H1 (cell line): Measurements from ENCODE around the gene CTSL. TPM values are rescaled to one million over a fixed set of nuclear protein-coding genes. Genes with fewer than 3 reads are reported as not detected.

Experiments used
- CTCF ChIA-PET: fragments of 300-600 bp; sonication (Branson Sonifier 250); formaldehyde crosslinking; loops from one replicate; lab custom pipeline; 2021; ENCODE audit not compliant: partially characterized antibody; lab: Charles Lee
- POLR2A ChIA-PET: fragments of 300-600 bp; sonication (Branson Sonifier 250); formaldehyde crosslinking; loops from one replicate; lab custom pipeline; 2021; ENCODE audit warnings: inconsistent platforms; ENCODE audit not compliant: partially characterized antibody; lab: Charles Lee
- DNase-seq, 2 experiments: peaks; one replicate each; pipeline versions ENCODE4 v3.0.0 to v3.0.0-alpha.2; 2010 to 2022; ENCODE audit warnings: low spot score in 2 of 2, low read depth in 1 of 2, mixed read lengths in 1 of 2
- FAIRE-seq: peaks from 2 replicates; lab custom pipeline; 2011; peaks lifted over from hg19 to GRCh38; lab: Jason Lieb, UNC
- H2AFZ ChIP-seq: 2 replicates; pipeline ENCODE4 v1.8.1; 2012; ENCODE audit warnings: low read length, inconsistent platforms
- H2AK5ac ChIP-seq: 2 replicates; pipeline ENCODE4 v1.6.1; 2013; ENCODE audit warnings: low read depth, low read length
- H2BK120ac ChIP-seq: replicated peaks from 2 replicates; pipeline ENCODE3; 2013; ENCODE audit warnings: low read depth, low read length, inconsistent platforms
- H2BK12ac ChIP-seq: 2 replicates; pipeline ENCODE4 v1.6.1; 2013; ENCODE audit warnings: low read depth, low read length
- H2BK15ac ChIP-seq: 2 replicates; pipeline ENCODE4 v1.6.1; 2013; ENCODE audit warnings: low read length
- H2BK20ac ChIP-seq: 2 replicates; pipeline ENCODE4 v1.6.1; 2013; ENCODE audit warnings: low read length
- H2BK5ac ChIP-seq: 2 replicates; pipeline ENCODE4 v1.6.1; 2013; ENCODE audit warnings: low read depth, low read length
- H3K14ac ChIP-seq: 2 replicates; pipeline ENCODE4 v1.6.1; 2013; ENCODE audit warnings: inconsistent platforms; ENCODE audit not compliant: insufficient read length
- H3K18ac ChIP-seq: 2 replicates; pipeline ENCODE4 v1.6.1; 2013; ENCODE audit warnings: low read length; ENCODE audit errors: extremely low read depth
- H3K23ac ChIP-seq: 2 replicates; pipeline ENCODE4 v1.6.1; 2013; ENCODE audit warnings: inconsistent platforms; ENCODE audit not compliant: insufficient read length
- H3K23me2 ChIP-seq: 2 replicates; pipeline ENCODE4 v1.6.1; 2013; ENCODE audit warnings: low read depth, low read length
- H3K27ac ChIP-seq: 2 replicates; pipeline ENCODE4 v1.6.1; 2011; ENCODE audit warnings: low read depth, low read length, inconsistent platforms
- H3K27me3 ChIP-seq, 4 experiments: replicated peaks in 1 of 4; 1 replicate in 1 of 4; 2 replicates in 3 of 4; pipeline versions ENCODE4 v1.6.1 to v1.8.1; 2011 to 2013; ENCODE audit warnings: low read length in 3 of 4, mild to moderate bottlenecking in 3 of 4, inconsistent platforms in 2 of 4, mixed read lengths in 2 of 4, moderate library complexity in 1 of 4; ENCODE audit not compliant: control insufficient read depth in 3 of 4, insufficient read depth in 3 of 4; ENCODE audit errors: extremely low read depth in 1 of 4
- H3K36me3 ChIP-seq, 4 experiments: 2 replicates each; pipeline versions ENCODE4 v1.6.1 to v1.8.1; 2011 to 2013; ENCODE audit warnings: mild to moderate bottlenecking in 4 of 4, low read length in 3 of 4, moderate library complexity in 2 of 4, control low read depth in 1 of 4, inconsistent platforms in 1 of 4; ENCODE audit not compliant: insufficient read depth in 4 of 4, control insufficient read depth in 2 of 4
- H3K4ac ChIP-seq: replicated peaks from 2 replicates; pipeline ENCODE3; 2013; ENCODE audit warnings: low read length, low read depth, mixed read lengths, inconsistent platforms; ENCODE audit not compliant: insufficient read length
- H3K4me1 ChIP-seq, 4 experiments: replicated peaks in 1 of 4; 1 replicate in 1 of 4; 2 replicates in 3 of 4; pipeline versions ENCODE4 v1.6.1 to v1.8.1; 2011 to 2013; ENCODE audit warnings: low read length in 3 of 4, inconsistent platforms in 2 of 4, mixed read lengths in 1 of 4; ENCODE audit not compliant: insufficient read depth in 4 of 4, control insufficient read depth in 3 of 4
- H3K4me2 ChIP-seq, 2 experiments: 2 replicates each; pipeline versions ENCODE4 v1.6.1 to v1.8.1; 2011 to 2013; ENCODE audit warnings: low read depth in 2 of 2, low read length in 2 of 2, control low read depth in 1 of 2, inconsistent platforms in 1 of 2, mild to moderate bottlenecking in 1 of 2; ENCODE audit not compliant: insufficient read depth in 1 of 2
- H3K4me3 ChIP-seq, 4 experiments: fragments of 200-600, 300-600 bp in 1 of 4; sonication (generic), shearing (Covaris generic), sonication (Bioruptor Twin) in 1 of 4; 2 replicates each; pipeline versions ENCODE4 v1.5.1 to v1.8.1; 2011 to 2016; ENCODE audit warnings: low read length in 4 of 4, low read depth in 3 of 4, control low read depth in 2 of 4, inconsistent platforms in 2 of 4, mild to moderate bottlenecking in 2 of 4, mixed read lengths in 1 of 4, moderate library complexity in 1 of 4; ENCODE audit not compliant: insufficient read depth in 2 of 4; ENCODE audit errors: extremely low read depth in 1 of 4
- H3K56ac ChIP-seq: replicated peaks from 2 replicates; pipeline ENCODE3; 2013; ENCODE audit warnings: low read depth, mild to moderate bottlenecking, mixed read lengths, low read length, inconsistent platforms; ENCODE audit not compliant: insufficient read length
- H3K79me1 ChIP-seq: 2 replicates; pipeline ENCODE4 v1.6.1; 2013; ENCODE audit warnings: low read depth, low read length, control low read depth
- H3K79me2 ChIP-seq, 2 experiments: 2 replicates each; pipeline versions ENCODE4 v1.6.1 to v1.8.1; 2012 to 2013; ENCODE audit warnings: low read length in 2 of 2, mild to moderate bottlenecking in 2 of 2, inconsistent platforms in 1 of 2; ENCODE audit not compliant: insufficient read depth in 2 of 2, control insufficient read depth in 1 of 2
- H3K9ac ChIP-seq, 4 experiments: replicated peaks in 1 of 4; 1 replicate in 1 of 4; 2 replicates in 3 of 4; pipeline versions ENCODE4 v1.6.1 to v1.8.1; 2011 to 2013; ENCODE audit warnings: low read depth in 3 of 4, low read length in 3 of 4, control low read depth in 2 of 4, mild to moderate bottlenecking in 2 of 4, moderate library complexity in 2 of 4, inconsistent platforms in 1 of 4; ENCODE audit errors: extremely low read depth in 1 of 4
- H3K9me3 ChIP-seq, 2 experiments: 2 replicates each; pipeline versions ENCODE4 v1.6.1 to v1.8.1; 2012 to 2013; ENCODE audit warnings: mild to moderate bottlenecking in 2 of 2, moderate library complexity in 2 of 2, control low read depth in 1 of 2, inconsistent platforms in 1 of 2, low read depth in 1 of 2, low read length in 1 of 2, mixed read lengths in 1 of 2; ENCODE audit not compliant: insufficient read depth in 2 of 2
- H4K20me1 ChIP-seq, 2 experiments: replicated peaks in 1 of 2; 2 replicates each; pipeline versions ENCODE3 to v1.8.1; 2011 to 2013; ENCODE audit warnings: inconsistent platforms in 2 of 2, low read length in 2 of 2, mild to moderate bottlenecking in 1 of 2; ENCODE audit not compliant: insufficient read depth in 2 of 2, control insufficient read depth in 1 of 2
- H4K5ac ChIP-seq: 2 replicates; pipeline ENCODE4 v1.6.1; 2013; ENCODE audit warnings: low read length, low read depth, mixed read lengths, inconsistent platforms; ENCODE audit not compliant: insufficient read length
- H4K8ac ChIP-seq: 2 replicates; pipeline ENCODE4 v1.8.0; 2013; ENCODE audit warnings: mild to moderate bottlenecking, moderate library complexity, low read length, inconsistent platforms; ENCODE audit not compliant: insufficient read depth; ENCODE audit errors: extremely low read depth
- H4K91ac ChIP-seq: replicated peaks from 2 replicates; pipeline ENCODE3; 2013; ENCODE audit warnings: low read length, mixed read lengths, inconsistent platforms; ENCODE audit not compliant: insufficient read length
- ASH2L ChIP-seq: fragments of 200-600, 300-600 bp; sonication (generic); IDR thresholded peaks from one replicate; pipeline ENCODE4 v1.7.1; 2017; ENCODE audit warnings: low read length
- EGR1 ChIP-seq: IDR thresholded peaks from 2 replicates; pipeline ENCODE4 v1.6.1; 2011; ENCODE audit warnings: low read depth, low read length, borderline replicate concordance
- GTF2F1 ChIP-seq: IDR thresholded peaks from 2 replicates; pipeline ENCODE4 v1.6.1; 2012; ENCODE audit warnings: low read depth, low read length, improper control_type of control experiment, borderline replicate concordance
- POLR2AphosphoS5 ChIP-seq: IDR thresholded peaks from 2 replicates; pipeline ENCODE4 v1.6.1; 2011; ENCODE audit warnings: low read depth, low read length
- SIRT6 ChIP-seq: IDR thresholded peaks from one replicate; pipeline ENCODE4 v1.7.1; 2012; ENCODE audit warnings: low read length, inconsistent platforms
- whole genome bisulfite sequencing, 2 experiments: shearing (Covaris generic) in 1 of 2; methylation state at CpG; one replicate each; pipeline versions ENCODE4 v1.1.6 to v1.1.7; 2013 to 2015; ENCODE audit warnings: low lambda C conversion rate in 2 of 2, mixed read lengths in 2 of 2, inconsistent platforms in 1 of 2, low coverage in 1 of 2, missing lambda C conversion rate in 1 of 2; ENCODE audit not compliant: insufficient replicate concordance in 2 of 2, insufficient coverage in 1 of 2, insufficient read length in 1 of 2; ENCODE audit errors: extremely low coverage in 1 of 2, missing lambda C conversion rate in 1 of 2; 5-methylcytosine and 5-hydroxymethylcytosine counted together
- polyA plus RNA-seq, 7 experiments: library from polyadenylated mRNA; depleted of rRNA in 3 of 7; stranded (reverse) in 5 of 7; unstranded in 2 of 7; fragments of >200 nt in 5 of 7; fragments of 200-250 nt in 2 of 7; gene quantifications; 1 replicate in 5 of 7; 2 replicates in 1 of 7; 4 replicates in 1 of 7; pipeline versions ENCODE4 v1.2.1 to v1.2.3, GENCODE V29; 2011 to 2013; ENCODE audit warnings: missing spikeins in 2 of 7, mixed read lengths in 2 of 7
- total RNA-seq: library from RNA; stranded (reverse); fragmentation: NEBNext Ultra II Directional; extraction: Animal tissue kit (Norgen Biotek cat#: 25700); gene quantifications from 2 replicates; pipeline ENCODE4 v1.2.1, GENCODE V29; 2021

The CTSL gene
- total and polyA plus RNA-seq, 2 of the 8 experiments (the other 6 are each of a cell fraction or from before 2014, with no cell fraction given) = 34.2 to 38.2 TPM

- no peaks in the 10 kb centered on the region for H3K27me3 ChIP-seq
- 88% methylated on average over 14 of the region's 14 CpGs; no CpG with 5 or more reads in 1 of the 2 experiments for WGBS, 2 experiments
- CTCF ChIA-PET = interaction anchor here (0.6 to 4.0 kb wide), 10 partner anchors 9 to 451 kb away, joined by 3 to 31 read pairs (median 4); no protein-coding TSS in a partner anchor
- no peak overlapping the region for H2AK5ac ChIP-seq
- no peaks in the 10 kb centered on the region for H3K4me1 ChIP-seq
- H3K36me3 ChIP-seq = peaks cover 2 to 20% (median 13%) of the 10 kb centered on the region in 4 experiments; a peak in 7 of 8 replicates
- H3K23ac ChIP-seq = no peak overlapping the region
- no peak overlapping the region for H3K56ac ChIP-seq
- H3K79me1 ChIP-seq = peaks cover 2% of the 10 kb centered on the region; the same call in 1 of the 2 replicates
- H3K4me2 ChIP-seq = no peak overlapping the region
- no peak overlapping the region for H3K9ac ChIP-seq
- H4K5ac ChIP-seq = no peak overlapping the region
- no peak overlapping the region for H3K27ac ChIP-seq
- DNase-seq (no peak), FAIRE-seq (no peak)
- H2BK12ac ChIP-seq = no peak overlapping the region
- peaks cover 0 to 4% of the 10 kb centered on the region in 2 experiments for H4K20me1 ChIP-seq
- H2BK15ac ChIP-seq = no peak overlapping the region
- no peak overlapping the region for H3K14ac ChIP-seq
- no peak overlapping the region for H3K18ac ChIP-seq
- POLR2A ChIA-PET = no interaction called here
- no peak overlapping the region for H2BK5ac ChIP-seq
- H3K9me3 ChIP-seq = no peaks in the 10 kb centered on the region
- H4K91ac ChIP-seq = no peak overlapping the region
- TF ChIP-seq EGR1 = no peak
- TF ChIP-seq SIRT6 = no peak
- TF ChIP-seq GTF2F1 = no peak
- TF ChIP-seq ASH2L = no peak
- TF ChIP-seq POLR2AphosphoS5 = peak; percentile 42; the same call in 1 of the 2 replicates
- H2BK20ac ChIP-seq = no peak overlapping the region
- no peak overlapping the region for H3K4me3 ChIP-seq
- H3K4ac ChIP-seq = no peak overlapping the region
- H2BK120ac ChIP-seq = no peak overlapping the region
- no peaks in the 10 kb centered on the region for H3K23me2 ChIP-seq
- H3K79me2 ChIP-seq = no peaks in the 10 kb centered on the region
- H4K8ac ChIP-seq = no peak overlapping the region
- no peak overlapping the region for H2AFZ ChIP-seq
These were observed 48.7 kb upstream of the CTSL start for GRCh38 chr9:87676976-87677775.
